PC-9 (cell line): Measurements from ENCODE around the gene TMEM147.

Experiments
- CTCF ChIP-seq: fragments of 200-600 bp; sonication (generic); conservative IDR thresholded peaks from 2 replicates; pipeline ENCODE4 v1.6.1; 2017; ENCODE audit warnings: mixed run types, antibody characterized with exemption, mild to moderate bottlenecking, moderate library complexity
- EZH2 ChIP-seq: fragments of 200-600 bp; sonication (generic); IDR thresholded peaks from 2 replicates; pipeline ENCODE4 v1.8.0; 2017; ENCODE audit warnings: antibody characterized with exemption, low read depth

DNA sequence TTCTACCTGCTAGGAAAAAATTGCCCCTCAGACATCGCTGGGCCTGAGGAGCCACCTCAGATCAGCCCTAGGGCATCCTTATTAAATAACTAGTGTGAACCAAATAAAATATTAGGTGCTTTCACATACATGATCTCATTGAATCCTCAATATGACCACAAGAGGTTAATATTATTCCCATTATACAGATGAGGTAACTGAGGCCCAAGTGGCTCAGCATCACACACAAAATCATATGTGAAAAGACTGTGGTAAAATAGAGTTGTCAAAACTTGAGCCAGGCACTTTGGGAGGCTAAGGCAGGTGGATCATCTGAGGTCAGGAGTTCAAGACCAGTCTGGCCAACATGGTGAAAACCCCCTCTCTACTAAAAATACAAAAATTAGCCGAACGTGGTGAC is 29.1 kb upstream of the TMEM147 start:
- TF ChIP-seq CTCF (no peak), EZH2 (no peak)
